HG03108 (cell line): ENCODE results near the gene RNASEL.

Experiments used
- ATAC-seq: cut with Tn5 transposase; IDR thresholded peaks from one replicate; pipeline ENCODE4 v1.9.1; 2021; ENCODE audit warnings: moderate library complexity; ENCODE audit not compliant: unreplicated experiment

RNASEL gene

GRCh38 chr1:182622901-182623528 lies 34.0 kb upstream of the RNASEL start:
- ATAC-seq: peak; percentile 68

GRCh38 chr1:182621906-182622305 lies 32.9 kb upstream of the RNASEL start:
- ATAC-seq: no peak

GRCh38 chr1:182620924-182621585 lies 32.0 kb upstream of the RNASEL start:
- no peak for ATAC-seq

- ATAC-seq: no peak
Observed at GRCh38 chr1:182617734-182618351, 28.8 kb upstream of the RNASEL start.

GRCh38 chr1:182617014-182617429 lies 28.0 kb upstream of the RNASEL start:
- ATAC-seq: no peak

GRCh38 chr1:182616130-182617013 lies 27.3 kb upstream of the RNASEL start:
- peak; percentile 65 for ATAC-seq

GRCh38 chr1:182615468-182616129 lies 26.5 kb upstream of the RNASEL start:
- peak; percentile 3 for ATAC-seq

- peak; percentile 34 for ATAC-seq
Observed at GRCh38 chr1:182614796-182615454, 25.9 kb upstream of the RNASEL start.

- ATAC-seq: no peak
Observed at GRCh38 chr1:182611787-182612186, 22.7 kb upstream of the RNASEL start.

GRCh38 chr1:182611326-182611725 lies 22.3 kb upstream of the RNASEL start:
- ATAC-seq: no peak

- no peak for ATAC-seq
Observed at GRCh38 chr1:182610606-182611194, 21.6 kb upstream of the RNASEL start.

GRCh38 chr1:182608845-182609610 lies 20.0 kb upstream of the RNASEL start:
- ATAC-seq: no peak

- ATAC-seq: no peak
Observed at GRCh38 chr1:182608236-182608635, 19.2 kb upstream of the RNASEL start.

GRCh38 chr1:182607566-182607965 lies 18.5 kb upstream of the RNASEL start:
- no peak for ATAC-seq

- ATAC-seq: peak; percentile 86
Observed at GRCh38 chr1:182604175-182605164, 15.4 kb upstream of the RNASEL start, which contains the start of gene RGS16. Gene RGS16 (minus strand): TSS chr1:182604389. CDS start chr1:182604259, 130 bp downstream.

GRCh38 chr1:182603646-182604174 lies 14.7 kb upstream of the RNASEL start:
- ATAC-seq: peak; percentile 0

- ATAC-seq: no peak
Observed at GRCh38 chr1:182602935-182603645, 14.0 kb upstream of the RNASEL start.
